Gastrocnemius medialis (tissue), 4 donors: ENCODE data around the gene CRBN. TPM values are rescaled to one million over a fixed set of nuclear protein-coding genes. Genes with fewer than 3 reads are reported as not detected.
A peak's percentile ranks its signal among the peaks of the same experiment; 100 is the strongest.

Source experiments
- ATAC-seq, 2 donors: fragments of 150-250 bp; one replicate each; pipeline ENCODE4 v1.9.1; 2016
- DNase-seq, 2 donors: peaks; one replicate each; pipeline ENCODE4 v3.0.0-alpha.2; 2019
- H3K27ac ChIP-seq, 4 donors: fragments of 200-600 bp; sonication (generic); 1 replicate in 1 of 4; 2 replicates in 3 of 4; pipeline ENCODE4 v1.5.1; 2016 to 2018; ENCODE audit warnings: mild to moderate bottlenecking in 2 of 4, moderate library complexity in 1 of 4
- H3K27me3 ChIP-seq, 3 donors: fragments of 200-600 bp; sonication (generic) in 2 of 3; 1 replicate in 1 of 3; 2 replicates in 2 of 3; pipeline versions ENCODE4 v1.5.1 to v1.6.0; 2016 to 2019; ENCODE audit warnings: mild to moderate bottlenecking in 1 of 3, moderate library complexity in 1 of 3
- H3K36me3 ChIP-seq, 2 donors: fragments of 200-600 bp; sonication (generic) in 1 of 2; one replicate each; pipeline ENCODE4 v1.5.1; 2017 to 2018
- H3K4me1 ChIP-seq, 2 donors: fragments of 200-600 bp; sonication (generic) in 1 of 2; one replicate each; pipeline ENCODE4 v1.5.1; 2016 to 2017; ENCODE audit warnings: mild to moderate bottlenecking in 2 of 2
- H3K4me3 ChIP-seq, 4 donors: fragments of 200-600 bp; sonication (generic) in 3 of 4; 1 replicate in 1 of 4; 2 replicates in 3 of 4; pipeline ENCODE4 v1.5.1; 2016 to 2019; ENCODE audit warnings: mild to moderate bottlenecking in 2 of 4
- H3K9me3 ChIP-seq, 3 donors: fragments of 200-600 bp; sonication (generic) in 2 of 3; 1 replicate in 1 of 3; 2 replicates in 2 of 3; pipeline ENCODE4 v1.5.1; 2016 to 2019
- CTCF ChIP-seq, 5 experiments: fragments of 450-650 bp in 3 of 5; fragments of 200-600 bp in 2 of 5; sonication (generic) in 2 of 5; IDR thresholded peaks in 4 of 5; conservative IDR thresholded peaks in 1 of 5; 1 replicate in 4 of 5; 2 replicates in 1 of 5; pipeline ENCODE4 v1.5.1; 2016 to 2019; ENCODE audit warnings: antibody characterized with exemption in 5 of 5, mild to moderate bottlenecking in 3 of 5, moderate library complexity in 3 of 5
- POLR2A ChIP-seq, 2 donors: fragments of 450-650 bp; IDR thresholded peaks; one replicate each; pipeline ENCODE4 v1.6.1; 2017; ENCODE audit warnings: antibody characterized with exemption in 2 of 2, mild to moderate bottlenecking in 2 of 2, moderate library complexity in 2 of 2
- in situ Hi-C, 4 donors: fragments of 200-750 bp; cut with MboI; loops; one replicate each; pipeline versions ENCODE4 v1.15.0 to v1.8.0; 2017; ENCODE audit warnings: low sequenced_read_pairs in 4 of 4
- intact Hi-C: fragments of 100-400 bp; cut with DNase I; formaldehyde crosslinking; loops from one replicate; pipeline ENCODE4 v1.15.1; 2023; ENCODE audit warnings: low total_unique reads
- total RNA-seq, 4 donors: library from RNA; depleted of rRNA; stranded (reverse); fragments of >200 nt; gene quantifications; one replicate each; pipeline versions ENCODE4 v1.1.0 to v1.2.3, GENCODE V29; 2016

The CRBN gene
- total RNA-seq, 4 donors from 2014 or later = 49.2 to 101 (median 84.9) TPM

GRCh38 chr3:3170998-3171397 lies 8.5 kb downstream of the CRBN start:
- no peaks in the 10 kb centered on the region for H3K9me3 ChIP-seq
- intact Hi-C loops (no loop called here), in situ Hi-C loops (no loop called here)
- peaks cover 0 to 10% of the 10 kb centered on the region in 2 donors for H3K4me1 ChIP-seq
- no peaks in the 10 kb centered on the region for H3K27me3 ChIP-seq
- TF ChIP-seq CTCF (IDR thresholded peaks at IDR 0.05 in 4 of 5, conservative IDR thresholded peaks at IDR 0.05 in 1 of 5) (peak in 1 of 5 experiments; percentile 24), POLR2A (IDR thresholded peaks at IDR 0.05) (no peak)
- ATAC-seq = no peak
- no peak overlapping the region for H3K4me3 ChIP-seq
- peaks cover 0 to 63% of the 10 kb centered on the region in 2 donors for H3K36me3 ChIP-seq
- peak overlapping the region in 1 of 4 donors; percentile 12 for H3K27ac ChIP-seq
- DNase-seq = no peak

- Histone ChIP-seq H3K4me3 (no peak overlapping the region), H3K27ac (no peak overlapping the region), H3K27me3 (no peaks in the 10 kb centered on the region), H3K36me3 (peaks cover 0 to 69% of the 10 kb centered on the region in 2 donors), H3K4me1 (no peaks in the 10 kb centered on the region), H3K9me3 (no peaks in the 10 kb centered on the region)
- ATAC-seq (no peak), DNase-seq (no peak)
- no peak for TF ChIP-seq CTCF (IDR thresholded peaks at IDR 0.05 in 4 of 5, conservative IDR thresholded peaks at IDR 0.05 in 1 of 5)
- intact Hi-C loops (no loop called here), in situ Hi-C loops (no loop called here)
These were observed 13.8 kb downstream of the CRBN start for GRCh38 chr3:3165650-3166049.

- DNase-seq = no peak
- TF ChIP-seq POLR2A (IDR thresholded peaks at IDR 0.05) (no peak), CTCF (IDR thresholded peaks at IDR 0.05 in 4 of 5, conservative IDR thresholded peaks at IDR 0.05 in 1 of 5) (no peak)
- no peak overlapping the region for H3K4me3 ChIP-seq
These were observed 14.2 kb downstream of the CRBN start for GRCh38 chr3:3165241-3165640.

GRCh38 chr3:3160826-3161225 lies 18.7 kb downstream of the CRBN start:
- ATAC-seq = no peak
- H3K4me3 ChIP-seq = no peak overlapping the region
- no peaks in the 10 kb centered on the region for H3K4me1 ChIP-seq
- in situ Hi-C loops = no loop called here
- peaks cover 3 to 72% of the 10 kb centered on the region in 2 donors for H3K36me3 ChIP-seq
- H3K27ac ChIP-seq = no peak overlapping the region
- intact Hi-C loops = no loop called here
- H3K9me3 ChIP-seq = no peaks in the 10 kb centered on the region
- TF ChIP-seq POLR2A (IDR thresholded peaks at IDR 0.05) (no peak), CTCF (IDR thresholded peaks at IDR 0.05 in 4 of 5, conservative IDR thresholded peaks at IDR 0.05 in 1 of 5) (no peak)
- H3K27me3 ChIP-seq = no peaks in the 10 kb centered on the region
- no peak for DNase-seq

More at GRCh38 chr3:3165241-3165640, 14.2 kb downstream of the CRBN start:
- no peak for ATAC-seq
- Histone ChIP-seq H3K27me3 (no peaks in the 10 kb centered on the region), H3K4me1 (no peaks in the 10 kb centered on the region), H3K27ac (no peak overlapping the region), H3K36me3 (peaks cover 1 to 65% of the 10 kb centered on the region in 2 donors), H3K9me3 (no peaks in the 10 kb centered on the region)
- in situ Hi-C loops = no loop called here
- intact Hi-C loops = no loop called here

GRCh38 chr3:3157484-3157883 lies 22.0 kb downstream of the CRBN start:
- Histone ChIP-seq H3K4me1 (peaks cover 0 to 4% of the 10 kb centered on the region in 2 donors), H3K36me3 (peaks cover 3 to 72% of the 10 kb centered on the region in 2 donors), H3K9me3 (no peaks in the 10 kb centered on the region), H3K4me3 (no peak overlapping the region), H3K27me3 (no peaks in the 10 kb centered on the region), H3K27ac (no peak overlapping the region)
- in situ Hi-C loops = no loop called here
- ATAC-seq (no peak), DNase-seq (no peak)
- TF ChIP-seq CTCF (IDR thresholded peaks at IDR 0.05 in 4 of 5, conservative IDR thresholded peaks at IDR 0.05 in 1 of 5) (no peak), POLR2A (IDR thresholded peaks at IDR 0.05) (no peak)
- intact Hi-C loops = no loop called here
